RPMI7951 (cell line): ENCODE results near the gene USP32. TPM values are rescaled to one million over a fixed set of nuclear protein-coding genes. Genes with fewer than 3 reads are reported as not detected.
"Not testable (repeated sequence)": the region's sequence is repeated elsewhere in the genome, so short reads cannot be mapped to it uniquely, and the experiment has no call there.

Experiments used
- DNase-seq: peaks from one replicate; pipeline ENCODE4 v3.0.0-alpha.2; 2012; ENCODE audit warnings: low read depth
- total RNA-seq: library from RNA; depleted of rRNA; stranded (reverse); fragments of >200 nt; shearing (Covaris generic); gene quantifications from 2 replicates; pipeline ENCODE4 v1.2.3, GENCODE V29; 2014

USP32 gene
- total RNA-seq, 1 experiment from 2014 or later = 25.0 TPM

GRCh38 chr17:60403523-60403810, 11.5 kb upstream of the USP32 start:
- DNase-seq = no peak

GRCh38 chr17:60401819-60402218, 9.9 kb upstream of the USP32 start:
- no peak for DNase-seq

DNA sequence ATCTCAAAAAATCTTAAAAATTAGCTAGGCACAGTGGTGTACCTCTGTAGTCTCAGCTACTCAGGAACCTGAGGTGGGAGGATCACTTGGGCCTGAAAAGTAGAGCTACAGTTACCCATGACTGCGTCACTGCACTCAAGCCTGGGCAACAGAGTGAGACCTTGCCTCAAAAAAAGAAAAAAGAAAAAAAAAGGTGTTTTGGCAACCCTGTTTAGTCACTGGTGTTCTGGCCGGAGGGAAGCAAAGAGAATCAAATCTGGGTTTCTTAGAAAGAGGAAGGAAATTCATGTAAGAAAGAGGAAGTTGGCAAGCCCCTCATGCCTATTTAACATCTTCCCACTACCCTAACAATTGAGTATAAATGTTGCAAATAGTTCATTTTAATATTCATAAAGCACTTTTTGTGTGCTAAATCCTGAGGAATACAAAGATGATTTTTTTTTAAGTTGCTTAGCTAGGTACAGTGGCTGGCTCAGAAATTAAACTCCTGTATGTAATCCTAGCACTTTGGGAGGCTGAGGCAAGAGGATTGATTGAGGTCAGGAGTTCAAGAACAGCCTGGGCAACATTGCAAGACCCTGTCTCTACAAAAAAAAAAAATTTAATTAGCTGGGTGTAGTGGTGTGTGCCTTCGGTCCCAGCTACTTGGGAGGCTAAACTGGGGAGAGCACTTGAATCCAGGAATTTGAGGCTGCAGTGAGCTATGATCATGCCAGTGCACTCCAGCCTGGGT, 6.5 kb upstream of the USP32 start:
- no peak for DNase-seq

GRCh38 chr17:60396412-60396811, 4.5 kb upstream of the USP32 start:
- no peak for DNase-seq

DNA sequence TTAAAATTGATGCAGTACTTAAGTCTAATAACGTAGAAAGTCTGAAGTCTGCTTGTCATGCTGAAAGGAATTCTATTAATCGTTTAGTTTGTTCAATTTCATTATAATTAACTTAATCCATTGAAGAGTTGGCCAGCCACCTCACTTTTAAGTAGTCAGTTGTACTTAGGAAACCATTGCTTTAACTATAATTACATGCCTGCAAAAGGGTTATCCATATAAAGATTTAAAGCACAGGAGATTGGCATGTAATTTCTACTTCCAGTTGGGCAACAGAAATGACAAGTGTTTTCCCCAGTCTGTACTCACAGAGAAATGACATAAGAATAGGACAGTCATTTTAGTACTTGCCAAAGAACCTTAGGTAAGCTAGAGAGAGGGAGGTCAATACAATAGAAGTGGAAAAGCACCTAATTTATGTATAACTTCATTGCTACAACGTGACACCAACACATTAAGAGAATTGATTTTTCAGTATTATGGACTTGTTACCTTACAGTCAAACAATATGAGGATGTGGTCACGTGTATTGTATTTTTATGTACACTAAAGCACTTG, 3.7 kb upstream of the USP32 start:
- no peak for DNase-seq

DNA sequence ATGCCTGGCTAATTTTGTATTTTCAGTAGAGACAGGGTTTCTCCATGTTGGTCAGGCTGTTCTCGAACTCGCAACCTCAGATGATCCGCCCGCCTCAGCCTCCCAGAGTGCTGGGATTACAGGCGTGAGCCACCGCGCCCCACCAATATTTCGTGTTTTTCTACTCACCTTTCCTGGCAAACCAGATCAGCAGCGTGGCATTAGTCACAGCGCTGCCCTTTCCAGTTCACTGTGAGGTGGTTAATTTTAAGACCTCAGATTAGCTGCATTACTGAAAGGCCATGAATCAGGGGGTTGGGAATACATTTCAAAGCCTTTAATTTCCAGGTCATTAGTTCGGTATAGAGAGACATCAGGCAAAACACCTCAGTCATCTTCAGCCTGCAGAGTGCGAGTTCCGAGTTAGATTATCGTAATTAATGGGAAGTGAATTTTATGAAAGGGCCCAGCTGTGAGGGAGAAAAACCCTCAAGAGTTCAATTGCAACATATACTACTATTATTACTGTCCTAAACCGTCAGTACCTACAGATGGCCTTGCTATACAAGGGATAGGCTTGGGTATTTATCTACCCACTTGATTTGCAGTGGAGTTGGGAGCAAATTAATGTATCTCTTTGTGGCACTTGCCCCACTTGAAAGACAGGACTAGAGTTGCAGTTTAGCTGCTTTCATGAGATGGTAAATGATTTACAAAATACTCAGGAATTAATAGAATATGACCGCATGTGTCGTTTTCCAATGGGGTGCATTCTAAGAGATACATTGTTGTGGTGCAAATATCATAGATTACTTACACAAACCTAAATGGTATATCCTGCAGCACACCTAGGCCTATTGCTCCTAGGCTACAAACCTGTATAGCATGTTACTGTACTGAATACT, 2.1 kb upstream of the USP32 start:
- no peak for DNase-seq

DNA sequence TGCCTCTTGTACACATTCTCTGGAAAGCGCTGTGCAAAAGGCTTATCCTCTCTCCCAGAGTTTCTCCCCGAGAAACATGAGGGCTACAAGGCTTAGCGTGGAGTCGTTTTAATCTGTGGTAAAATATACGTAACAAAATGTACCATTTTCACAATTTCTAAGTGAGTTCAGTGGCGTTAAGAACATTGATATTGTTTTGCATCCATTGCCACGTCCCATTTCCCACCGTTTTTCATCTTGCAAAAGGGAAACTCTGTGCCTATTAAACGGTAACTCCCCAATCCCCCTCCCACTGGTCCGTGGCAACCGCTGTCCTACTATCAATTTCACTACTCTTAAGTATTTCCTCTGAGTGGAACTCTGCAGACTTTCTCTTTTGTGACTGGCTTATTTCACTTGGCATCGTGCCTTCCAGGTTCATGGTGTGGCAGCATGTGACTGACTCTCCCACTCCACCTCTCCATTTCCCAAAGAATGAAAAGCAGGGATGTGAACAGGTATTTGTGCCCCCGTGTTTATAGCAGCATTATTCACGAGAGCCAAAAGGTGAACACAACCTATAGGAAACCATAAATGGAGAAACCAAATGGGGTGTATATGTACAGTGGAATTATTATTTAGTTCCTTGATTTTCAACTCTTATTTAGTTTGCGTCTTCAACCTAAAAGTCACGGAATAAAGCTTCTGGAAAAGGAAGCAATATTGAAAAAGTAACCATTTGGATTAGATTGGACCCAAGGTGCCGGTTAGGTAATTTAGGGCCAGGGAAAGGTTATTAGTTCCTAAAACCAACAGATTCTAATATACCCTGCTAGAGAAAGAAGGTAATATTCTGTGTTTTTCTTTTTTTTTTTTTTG, 1.1 kb upstream of the USP32 start:
- peak; percentile 64 for DNase-seq

- DNase-seq = peak; percentile 13
Observed at GRCh38 chr17:60391471-60392041, 377 bp downstream of the USP32 start.

GRCh38 chr17:60390925-60391470, 935 bp downstream of the USP32 start:
- peak; percentile 31 for DNase-seq

- DNase-seq = peak; percentile 51
Observed at GRCh38 chr17:60390186-60390585, 1.7 kb downstream of the USP32 start.

DNA sequence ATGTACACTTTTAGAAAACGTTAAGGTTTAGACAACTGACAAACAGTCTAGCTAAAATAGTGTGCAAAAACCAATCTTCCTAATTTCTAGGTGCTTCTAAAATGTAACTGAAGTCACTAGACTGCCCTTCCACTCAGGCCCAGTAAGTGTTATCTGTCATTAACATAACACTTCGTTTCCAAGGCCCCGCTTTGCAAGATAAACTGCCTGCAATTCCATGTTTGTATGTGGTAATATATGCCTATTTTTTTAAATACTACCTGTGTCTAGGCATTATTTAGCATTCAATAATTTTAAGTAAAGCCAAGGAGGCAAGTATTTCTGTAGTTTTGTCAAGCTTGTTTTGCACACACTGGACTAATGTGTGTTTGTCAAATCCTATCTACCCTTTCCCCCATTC, 3.2 kb downstream of the USP32 start:
- DNase-seq = no peak

GRCh38 chr17:60387666-60388065, 4.3 kb downstream of the USP32 start:
- no peak for DNase-seq

DNA sequence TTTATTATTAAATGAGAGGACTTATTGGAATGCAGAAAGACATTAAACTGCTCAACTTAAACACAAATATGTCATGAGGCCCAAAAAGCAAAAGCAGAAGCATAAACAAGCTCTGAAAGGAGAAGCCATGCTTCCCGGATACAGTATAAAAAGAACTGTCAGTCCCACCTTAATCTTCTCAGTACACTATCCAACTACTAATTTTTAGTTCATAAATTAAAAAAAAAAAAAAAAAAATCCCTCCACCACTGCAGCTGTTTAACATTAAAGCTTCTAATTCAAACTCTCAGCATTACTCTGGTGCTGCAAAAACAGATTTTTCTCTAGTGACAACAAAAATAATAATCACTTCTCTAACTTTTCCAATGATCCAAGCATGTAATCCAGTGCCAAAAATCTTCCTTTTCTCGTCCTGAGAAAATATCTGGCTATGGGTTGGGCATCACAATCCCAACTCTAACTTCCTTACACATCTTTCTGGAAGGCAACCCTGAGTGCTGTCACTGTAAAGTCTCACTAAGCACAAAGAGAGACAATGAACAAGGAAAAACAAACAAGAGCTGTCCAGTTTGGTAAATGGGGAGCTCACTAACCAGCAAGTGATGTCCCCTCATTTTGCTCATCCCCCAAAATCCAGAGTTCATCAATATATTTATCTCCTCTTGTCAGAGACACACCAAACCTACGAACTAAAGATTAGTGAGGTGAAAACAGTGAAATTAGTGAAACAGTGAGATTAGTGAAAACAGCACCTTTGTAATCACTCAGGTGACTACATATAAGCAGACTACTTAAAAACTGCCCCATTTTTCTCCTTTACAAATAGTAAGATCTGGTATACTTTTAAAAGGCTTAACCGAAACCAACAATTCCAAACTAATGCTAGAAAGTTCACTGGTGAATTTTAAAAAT, 5.5 kb downstream of the USP32 start:
- DNase-seq = no peak

DNA sequence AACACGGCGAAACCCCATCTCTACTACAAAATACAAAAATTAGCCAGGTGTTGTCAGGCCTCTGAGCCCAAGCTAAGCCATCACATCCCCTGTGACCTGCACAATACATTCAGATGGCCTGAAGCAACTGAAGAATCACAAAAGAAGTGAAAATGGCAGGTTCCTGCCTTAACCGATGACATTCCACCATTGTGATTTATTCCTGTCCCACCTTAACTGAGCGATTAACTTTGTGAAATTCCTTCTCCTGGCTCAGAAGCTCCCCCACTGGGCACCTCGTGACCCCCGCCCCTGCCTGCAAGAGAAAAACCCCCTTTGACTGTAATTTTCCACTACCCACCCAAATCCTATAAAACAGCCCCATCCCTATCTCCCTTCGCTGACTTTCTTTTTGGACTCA, 7.0 kb downstream of the USP32 start:
- DNase-seq = not testable (repeated sequence)

GRCh38 chr17:60383379-60383778, 8.6 kb downstream of the USP32 start:
- no peak for DNase-seq

DNA sequence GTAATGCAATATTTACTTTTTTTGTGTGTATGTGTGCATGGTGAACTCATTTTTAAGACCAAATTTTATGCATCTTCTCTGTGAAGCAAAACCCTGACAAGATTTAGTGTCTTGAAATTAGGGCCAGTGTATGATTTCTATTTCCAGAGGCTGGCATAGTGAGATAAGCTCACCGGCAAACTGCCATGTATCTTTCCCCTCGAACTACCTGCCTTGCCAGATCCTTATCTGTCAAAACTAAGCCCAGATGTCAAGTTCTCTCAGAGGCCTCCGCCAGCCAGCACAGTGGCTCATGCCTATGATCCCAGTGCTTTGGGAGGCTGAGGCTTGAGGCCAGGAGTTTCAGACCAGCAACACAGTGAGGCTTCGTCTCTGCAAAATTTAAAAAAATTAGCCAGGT, 10.0 kb downstream of the USP32 start:
- DNase-seq = no peak

- DNase-seq = not testable (repeated sequence)
Observed at GRCh38 chr17:60379461-60379860, 12.5 kb downstream of the USP32 start.

DNA sequence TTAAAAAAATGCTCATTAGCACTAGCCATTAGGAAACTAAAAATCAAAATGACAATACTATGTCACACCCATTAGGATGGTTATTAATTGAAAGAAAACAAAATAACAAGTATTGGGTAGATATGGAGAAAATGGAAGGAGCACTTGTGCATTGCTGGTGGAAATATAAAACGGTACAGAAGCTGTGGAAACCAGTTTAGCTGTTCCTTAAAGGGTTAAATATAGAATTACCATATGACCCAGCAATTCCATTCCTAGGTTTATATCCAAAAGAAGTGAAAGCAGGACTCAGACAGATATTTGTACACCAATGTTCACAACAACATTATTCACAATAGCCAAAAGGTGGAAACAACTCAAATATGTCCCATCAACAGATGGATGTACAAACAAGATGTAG, 13.7 kb downstream of the USP32 start:
- not testable (repeated sequence) for DNase-seq

DNA sequence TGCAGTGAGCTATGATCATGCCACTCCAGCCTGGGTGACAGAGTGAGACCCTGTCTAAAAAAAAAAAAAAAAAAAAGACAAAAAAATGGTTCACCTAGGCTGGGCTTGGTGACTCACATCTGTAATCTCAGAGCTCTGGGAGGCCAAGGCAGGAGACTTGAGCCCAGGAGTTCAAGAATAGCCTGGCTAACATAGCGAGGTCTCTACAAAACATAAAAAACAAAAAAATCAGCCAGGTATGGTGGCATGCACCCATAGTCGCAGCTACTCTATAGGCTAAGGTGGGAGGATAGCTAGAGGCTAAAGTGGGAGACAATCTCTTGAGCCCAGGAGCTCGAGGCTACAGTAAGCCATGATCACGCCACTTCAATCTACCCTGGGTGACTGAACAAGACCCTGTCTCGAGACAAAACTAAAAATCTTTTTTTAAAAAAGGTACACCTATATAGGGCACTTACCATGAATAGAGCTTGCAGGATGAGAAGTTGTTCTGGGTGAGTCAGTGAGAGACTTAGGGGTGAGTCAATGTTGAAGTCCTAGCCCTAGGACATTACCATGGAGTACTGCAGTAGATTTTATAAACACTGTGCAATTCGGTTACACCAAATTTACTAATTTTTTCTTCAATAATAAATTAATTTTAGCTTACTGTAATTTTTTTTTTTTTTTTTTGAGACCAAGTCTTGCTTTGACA, 19.0 kb downstream of the USP32 start:
- DNase-seq = peak; percentile 71
